ENCODE measurements around the gene MAP6. TPM values are rescaled to one million over a fixed set of nuclear protein-coding genes. Genes with fewer than 3 reads are reported as not detected.

MAP6 gene
- total RNA-seq, 1 donor from 2014 or later: 7.2 TPM

- intact Hi-C loops (cut with DNase I): no loop called here
- DNase-seq (ENCODE audit: low spot score): no peak
Measured at GRCh38 chr11:75635066-75635862, 33.6 kb downstream of the MAP6 start.

GRCh38 chr11:75633409-75634066 is 35.3 kb downstream of the MAP6 start:
- intact Hi-C loops (cut with DNase I): no loop called here
- DNase-seq (ENCODE audit: low spot score): no peak

- intact Hi-C loops (cut with DNase I): no loop called here
- no peak for DNase-seq (ENCODE audit: low spot score)
Measured at GRCh38 chr11:75632962-75633361, 35.9 kb downstream of the MAP6 start.

GRCh38 chr11:75632450-75632849 is 36.4 kb downstream of the MAP6 start:
- intact Hi-C loops (cut with DNase I): no loop called here
- no peak for DNase-seq (ENCODE audit: low spot score)

GRCh38 chr11:75631086-75631730 is 37.6 kb downstream of the MAP6 start:
- intact Hi-C loops (cut with DNase I): no loop called here
- no peak for DNase-seq (ENCODE audit: low spot score)

- DNase-seq (ENCODE audit: low spot score): no peak
- intact Hi-C loops (cut with DNase I): no loop called here
Measured at GRCh38 chr11:75627906-75628668, 40.8 kb downstream of the MAP6 start.

- intact Hi-C loops (cut with DNase I): no loop called here
- no peak for DNase-seq (ENCODE audit: low spot score)
Measured at GRCh38 chr11:75626889-75627529, 41.8 kb downstream of the MAP6 start.

- intact Hi-C loops (cut with DNase I): no loop called here
- no peak for DNase-seq (ENCODE audit: low spot score)
Measured at GRCh38 chr11:75625991-75626888, 42.6 kb downstream of the MAP6 start.

GRCh38 chr11:75625021-75625420 is 43.8 kb downstream of the MAP6 start:
- DNase-seq (ENCODE audit: low spot score): no peak
- intact Hi-C loops (cut with DNase I): no loop called here

- intact Hi-C loops (cut with DNase I): no loop called here
- DNase-seq (ENCODE audit: low spot score): no peak
Measured at GRCh38 chr11:75616281-75616680, 52.6 kb downstream of the MAP6 start.

GRCh38 chr11:75615751-75616150 is 53.1 kb downstream of the MAP6 start:
- intact Hi-C loops (cut with DNase I): no loop called here
- DNase-seq (ENCODE audit: low spot score): no peak

- no peak for DNase-seq (ENCODE audit: low spot score)
- intact Hi-C loops (cut with DNase I): no loop called here
Measured at GRCh38 chr11:75611823-75612222, 57.0 kb downstream of the MAP6 start.

- intact Hi-C loops (cut with DNase I): no loop called here
- peak; percentile 20 for DNase-seq (ENCODE audit: low spot score)
Measured at GRCh38 chr11:75606099-75606498, 62.7 kb downstream of the MAP6 start.

- intact Hi-C loops (cut with DNase I): no loop called here
- DNase-seq (ENCODE audit: low spot score): no peak
Measured at GRCh38 chr11:75603791-75604736, 64.8 kb downstream of the MAP6 start.

- intact Hi-C loops (cut with DNase I): no loop called here
- DNase-seq (ENCODE audit: low spot score): no peak
Measured at GRCh38 chr11:75602951-75603350, 65.9 kb downstream of the MAP6 start.

GRCh38 chr11:75601494-75601893 is 67.3 kb downstream of the MAP6 start:
- intact Hi-C loops (cut with DNase I): no loop called here
- no peak for DNase-seq (ENCODE audit: low spot score)

- intact Hi-C loops (cut with DNase I): no loop called here
- no peak for DNase-seq (ENCODE audit: low spot score)
Measured at GRCh38 chr11:75600356-75600755, 68.5 kb downstream of the MAP6 start.

GRCh38 chr11:75598900-75599299 is 69.9 kb downstream of the MAP6 start:
- no peak for DNase-seq (ENCODE audit: low spot score)
- intact Hi-C loops (cut with DNase I): no loop called here

All from cardiac septum (tissue), 1 donor.